DND-41 (cell line): Measurements from ENCODE around the gene TPM1.

Experiments used
- EZH2 ChIP-seq: IDR thresholded peaks from 3 replicates; pipeline ENCODE4 v1.6.1; 2012; ENCODE audit warnings: borderline replicate concordance, low read depth, mild to moderate bottlenecking, moderate library complexity, low read length, inconsistent platforms; ENCODE audit not compliant: severe bottlenecking
- TF ChIP-seq, protein P1 (sequence below): IDR thresholded peaks from 2 replicates; pipeline ENCODE4 v1.5.1; 2012; ENCODE audit warnings: borderline replicate concordance, low read length, moderate library complexity, mild to moderate bottlenecking; ENCODE audit not compliant: poor library complexity, severe bottlenecking; ENCODE audit errors: extremely low read depth

DNA sequence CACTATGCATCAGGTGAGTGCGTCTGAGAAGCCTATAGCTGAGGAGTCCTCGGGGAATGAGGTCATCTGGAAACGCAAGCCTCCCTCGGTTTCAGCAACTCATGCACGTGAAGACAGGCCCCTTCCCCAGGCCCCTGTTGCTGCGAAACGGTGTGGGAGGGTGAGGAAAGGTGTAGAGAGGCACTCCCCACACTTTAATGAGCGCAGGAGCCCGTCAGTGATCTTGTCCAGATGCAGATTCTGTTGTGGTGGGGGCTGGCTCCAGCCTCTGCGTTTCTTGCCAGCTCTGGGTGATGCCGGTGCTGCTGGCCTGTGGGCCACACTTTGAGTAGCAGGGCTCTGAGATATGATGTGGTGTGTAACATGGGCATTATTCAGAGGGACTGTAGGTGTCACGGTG is 40.5 kb downstream of the TPM1 start:
- TF ChIP-seq, protein P1, sequence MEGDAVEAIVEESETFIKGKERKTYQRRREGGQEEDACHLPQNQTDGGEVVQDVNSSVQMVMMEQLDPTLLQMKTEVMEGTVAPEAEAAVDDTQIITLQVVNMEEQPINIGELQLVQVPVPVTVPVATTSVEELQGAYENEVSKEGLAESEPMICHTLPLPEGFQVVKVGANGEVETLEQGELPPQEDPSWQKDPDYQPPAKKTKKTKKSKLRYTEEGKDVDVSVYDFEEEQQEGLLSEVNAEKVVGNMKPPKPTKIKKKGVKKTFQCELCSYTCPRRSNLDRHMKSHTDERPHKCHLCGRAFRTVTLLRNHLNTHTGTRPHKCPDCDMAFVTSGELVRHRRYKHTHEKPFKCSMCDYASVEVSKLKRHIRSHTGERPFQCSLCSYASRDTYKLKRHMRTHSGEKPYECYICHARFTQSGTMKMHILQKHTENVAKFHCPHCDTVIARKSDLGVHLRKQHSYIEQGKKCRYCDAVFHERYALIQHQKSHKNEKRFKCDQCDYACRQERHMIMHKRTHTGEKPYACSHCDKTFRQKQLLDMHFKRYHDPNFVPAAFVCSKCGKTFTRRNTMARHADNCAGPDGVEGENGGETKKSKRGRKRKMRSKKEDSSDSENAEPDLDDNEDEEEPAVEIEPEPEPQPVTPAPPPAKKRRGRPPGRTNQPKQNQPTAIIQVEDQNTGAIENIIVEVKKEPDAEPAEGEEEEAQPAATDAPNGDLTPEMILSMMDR = no peak
- no peak for TF ChIP-seq EZH2
